SK-N-SH (cell line): Measurements from ENCODE around the gene DNAH11. TPM values are rescaled to one million over a fixed set of nuclear protein-coding genes. Genes with fewer than 3 reads are reported as not detected.
A peak's percentile ranks its signal among the peaks of the same experiment; 100 is the strongest.

Experiments used
- CTCF ChIA-PET: fragments of 300-600, 350-600 bp; formaldehyde crosslinking; extraction: SDS; loops from one replicate; lab custom pipeline; 2021; lab: Yijun Ruan, JAX
- POLR2A ChIA-PET: fragments of 350-600 bp; sonication (Branson Sonifier 250); formaldehyde crosslinking; extraction: SDS; loops from one replicate; lab custom pipeline; 2020; ENCODE audit warnings: antibody characterized with exemption, inconsistent platforms; lab: Yijun Ruan, JAX
- DNase-seq: peaks from one replicate; pipeline ENCODE4 v3.0.0; 2012
- H2AFZ ChIP-seq: fragments of 200-600 bp; sonication (generic); 2 replicates; pipeline ENCODE4 v1.8.1; 2016; ENCODE audit warnings: antibody characterized with exemption, mild to moderate bottlenecking, low read depth
- H3F3A ChIP-seq: fragments of 200-600 bp; sonication (generic); replicated peaks from 2 replicates; pipeline ENCODE3; 2016; ENCODE audit warnings: antibody characterized with exemption, mild to moderate bottlenecking; ENCODE audit not compliant: insufficient read depth
- H3K27ac ChIP-seq, 2 experiments: fragments of 200-500 bp in 1 of 2; fragments of 200-600 bp in 1 of 2; sonication (Bioruptor generic) in 1 of 2; sonication (generic), shearing (Covaris generic) in 1 of 2; 2 replicates each; pipeline versions ENCODE4 v1.5.1 to v1.6.1; 2014 to 2016; ENCODE audit warnings: low read depth in 2 of 2, inconsistent platforms in 1 of 2, low read length in 1 of 2, mild to moderate bottlenecking in 1 of 2, mixed read lengths in 1 of 2
- H3K27me3 ChIP-seq: fragments of 200-600 bp; sonication (generic), shearing (Covaris generic); 2 replicates; pipeline ENCODE4 v1.6.1; 2016; ENCODE audit warnings: mixed run types; ENCODE audit not compliant: insufficient read depth
- H3K36me3 ChIP-seq, 2 experiments: fragments of 200-500 bp in 1 of 2; fragments of 200-600 bp in 1 of 2; sonication (Bioruptor generic) in 1 of 2; sonication (generic) in 1 of 2; replicated peaks in 1 of 2; 2 replicates each; pipeline versions ENCODE3 to v1.5.1; 2014 to 2016; ENCODE audit warnings: low read length in 1 of 2, mild to moderate bottlenecking in 1 of 2; ENCODE audit not compliant: insufficient read depth in 2 of 2, control insufficient read depth in 1 of 2
- H3K4me1 ChIP-seq, 2 experiments: fragments of 200-500 bp in 1 of 2; fragments of 200-600 bp in 1 of 2; sonication (Bioruptor generic) in 1 of 2; sonication (generic), shearing (Covaris generic) in 1 of 2; 2 replicates each; pipeline versions ENCODE4 v1.5.1 to v1.6.1; 2014 to 2016; ENCODE audit warnings: low read depth in 1 of 2, low read length in 1 of 2, mixed run types in 1 of 2; ENCODE audit not compliant: insufficient read depth in 2 of 2, control insufficient read depth in 1 of 2
- H3K4me2 ChIP-seq: fragments of 200-600 bp; sonication (generic), shearing (Covaris generic); 2 replicates; pipeline ENCODE4 v1.6.1; 2017; ENCODE audit warnings: mixed run types
- H3K4me3 ChIP-seq, 2 experiments: fragments of 200-500 bp in 1 of 2; fragments of 200-600 bp in 1 of 2; sonication (Bioruptor generic) in 1 of 2; sonication (generic), shearing (Covaris generic) in 1 of 2; 2 replicates each; pipeline versions ENCODE4 v1.5.1 to v1.8.1; 2014 to 2016; ENCODE audit warnings: low read depth in 2 of 2, inconsistent platforms in 1 of 2, low read length in 1 of 2, mild to moderate bottlenecking in 1 of 2, mixed read lengths in 1 of 2, moderate library complexity in 1 of 2
- H3K79me2 ChIP-seq: fragments of 200-600 bp; sonication (generic); 2 replicates; pipeline ENCODE4 v1.8.1; 2017; ENCODE audit warnings: mild to moderate bottlenecking; ENCODE audit not compliant: insufficient read depth
- H3K9ac ChIP-seq: fragments of 200-600 bp; sonication (generic); 2 replicates; pipeline ENCODE4 v1.6.1; 2017; ENCODE audit warnings: mixed run types
- H3K9me2 ChIP-seq: fragments of 200-600 bp; sonication (generic); 2 replicates; pipeline ENCODE4 v1.6.1; 2017; ENCODE audit warnings: mixed run types
- H3K9me3 ChIP-seq: fragments of 200-600 bp; sonication (generic); 2 replicates; pipeline ENCODE4 v1.6.1; 2017; ENCODE audit warnings: mixed run types, mild to moderate bottlenecking, moderate library complexity
- H4K20me1 ChIP-seq: fragments of 200-600 bp; sonication (generic); 2 replicates; pipeline ENCODE4 v1.6.1; 2017; ENCODE audit warnings: mild to moderate bottlenecking, mixed run types; ENCODE audit not compliant: insufficient read depth
- CHD2 ChIP-seq: fragments of 150-350 bp; IDR thresholded peaks from 2 replicates; pipeline ENCODE4 v1.6.1; 2018; ENCODE audit warnings: low read length; ENCODE audit not compliant: partially characterized antibody
- FOXJ3 ChIP-seq: sonication (generic); formaldehyde crosslinking; IDR thresholded peaks from 2 replicates; pipeline ENCODE4 v1.5.1; 2020; ENCODE audit warnings: mild to moderate bottlenecking, missing genetic modification reagents
- IRF3 ChIP-seq: fragments of 150-350 bp; IDR thresholded peaks from 2 replicates; pipeline ENCODE4 v1.6.1; 2016; ENCODE audit warnings: mild to moderate bottlenecking, low read depth, low read length
- MAX ChIP-seq: IDR thresholded peaks from 2 replicates; pipeline ENCODE4 v1.4.0; 2012; ENCODE audit warnings: low read depth
- MEF2A ChIP-seq: IDR thresholded peaks from 2 replicates; pipeline ENCODE4 v1.4.0; 2012; ENCODE audit warnings: low read depth, borderline replicate concordance
- NFIC ChIP-seq: IDR thresholded peaks from 2 replicates; pipeline ENCODE4 v1.4.0; 2012; ENCODE audit warnings: borderline replicate concordance
- NRF1 ChIP-seq: IDR thresholded peaks from 2 replicates; pipeline ENCODE4 v1.6.1; 2012; ENCODE audit warnings: low read depth, mild to moderate bottlenecking, low read length
- POLR2AphosphoS5 ChIP-seq: IDR thresholded peaks from 2 replicates; pipeline ENCODE4 v1.6.1; 2012; ENCODE audit warnings: low read depth, low read length
- REST ChIP-seq: IDR thresholded peaks from 2 replicates; pipeline ENCODE4 v1.6.1; 2012; ENCODE audit warnings: mild to moderate bottlenecking, low read depth, low read length, moderate library complexity
- SIN3A ChIP-seq: IDR thresholded peaks from 2 replicates; pipeline ENCODE4 v1.6.1; 2012; ENCODE audit warnings: low read depth, mild to moderate bottlenecking, low read length, moderate library complexity, borderline replicate concordance
- TCF12 ChIP-seq: IDR thresholded peaks from 2 replicates; pipeline ENCODE4 v1.4.0; 2012
- USF2 ChIP-seq: fragments of 150-350 bp; IDR thresholded peaks from 2 replicates; pipeline ENCODE4 v1.6.1; 2017; ENCODE audit warnings: antibody characterized with exemption, low read length, low read depth, borderline replicate concordance
- WGBS: methylation state at CpG from one replicate; pipeline ENCODE4 v1.1.6; 2017; ENCODE audit warnings: low lambda C conversion rate; 5-methylcytosine and 5-hydroxymethylcytosine counted together
- polyA plus RNA-seq, 3 experiments: library from polyadenylated mRNA; depleted of rRNA; stranded (reverse); fragments of >200 nt; gene quantifications; 2 replicates each; pipeline ENCODE4 v1.2.3, GENCODE V29; 2012

DNAH11 gene
- polyA plus RNA-seq, 1 of the 3 experiments (the other 2 are of a cell fraction), result 0.77 TPM

- H3K4me1 ChIP-seq, result no peaks in the 10 kb centered on the region
- no peaks in the 10 kb centered on the region for H4K20me1 ChIP-seq
- CTCF ChIA-PET, result interaction anchor here (0.9 kb wide), 1 partner anchor 10 kb away, joined by 3 read pairs; no protein-coding TSS in a partner anchor
- H3K27me3 ChIP-seq, result peaks cover 4% of the 10 kb centered on the region; the same call in 1 of the 2 replicates
- H3K9me3 ChIP-seq, result no peaks in the 10 kb centered on the region
- H3K79me2 ChIP-seq, result no peaks in the 10 kb centered on the region
- H2AFZ ChIP-seq, result no peak overlapping the region
- no peaks in the 10 kb centered on the region for H3K9me2 ChIP-seq
- no peak overlapping the region for H3K4me3 ChIP-seq
- no peak overlapping the region for H3K4me2 ChIP-seq
- POLR2A ChIA-PET, result no interaction called here
- TF ChIP-seq REST, result no peak
- no peak for TF ChIP-seq NRF1
- no peak for TF ChIP-seq MEF2A
- no peak for TF ChIP-seq NFIC
- no peak for TF ChIP-seq FOXJ3
- TF ChIP-seq CHD2, result no peak
- no peak for TF ChIP-seq IRF3
- TF ChIP-seq USF2, result no peak
- WGBS, result 30% methylated on average over 4 of the region's 4 CpGs
- no peak overlapping the region for H3K9ac ChIP-seq
- no peaks in the 10 kb centered on the region for H3K36me3 ChIP-seq
- peak overlapping the region in 1 of 2 experiments; percentile 21; a peak in 2 of 4 replicates for H3K27ac ChIP-seq
- DNase-seq, result no peak
- H3F3A ChIP-seq, result peaks cover 5% of the 10 kb centered on the region
These were observed 98.7 kb downstream of the DNAH11 start for GRCh38 chr7:21641546-21641945.

GRCh38 chr7:21642422-21642821 lies 99.6 kb downstream of the DNAH11 start:
- Histone ChIP-seq H4K20me1 (no peaks in the 10 kb centered on the region), H3K27ac (peak overlapping the region in 1 of 2 experiments; percentile 21; a peak in 1 of 4 replicates), H3K36me3 (no peaks in the 10 kb centered on the region), H2AFZ (no peak overlapping the region), H3K4me3 (no peak overlapping the region), H3K9me3 (no peaks in the 10 kb centered on the region), H3K4me2 (no peak overlapping the region), H3F3A (peaks cover 5% of the 10 kb centered on the region), H3K9me2 (no peaks in the 10 kb centered on the region), H3K9ac (no peak overlapping the region), H3K27me3 (no peaks in the 10 kb centered on the region; the same call in 1 of the 2 replicates), H3K4me1 (no peaks in the 10 kb centered on the region), H3K79me2 (no peaks in the 10 kb centered on the region)
- ChIA-PET CTCF (interaction anchor here (0.9 kb wide), 1 partner anchor 9 kb away, joined by 3 read pairs; no protein-coding TSS in a partner anchor), POLR2A (no interaction called here)
- DNase-seq, result no peak
- WGBS, result 3% methylated on average over 4 of the region's 4 CpGs
- TF ChIP-seq NRF1, result no peak
- no peak for TF ChIP-seq MEF2A
- no peak for TF ChIP-seq IRF3
- TF ChIP-seq USF2, result no peak
- no peak for TF ChIP-seq TCF12
- TF ChIP-seq POLR2AphosphoS5, result no peak
- TF ChIP-seq SIN3A, result no peak
- no peak for TF ChIP-seq MAX
